ENCODE data around the gene CCDC92.
"Not testable (repeated sequence)": the region's sequence is repeated elsewhere in the genome, so short reads cannot be mapped to it uniquely, and the experiment has no call there.

CCDC92 gene

GRCh38 chr12:123948796-123949769 is 23.5 kb downstream of the CCDC92 start:
- DNase-seq, result no peak

GRCh38 chr12:123948401-123948795 is 24.2 kb downstream of the CCDC92 start:
- no peak for DNase-seq

GRCh38 chr12:123947531-123947930 is 25.1 kb downstream of the CCDC92 start:
- DNase-seq, result not testable (repeated sequence)

- DNase-seq, result not testable (repeated sequence)
Measured at GRCh38 chr12:123946516-123947505, 25.8 kb downstream of the CCDC92 start.

GRCh38 chr12:123946152-123946515 is 26.5 kb downstream of the CCDC92 start:
- DNase-seq, result no peak

GRCh38 chr12:123945287-123946151 is 27.1 kb downstream of the CCDC92 start:
- no peak for DNase-seq

- no peak for DNase-seq
Measured at GRCh38 chr12:123944696-123945095, 27.9 kb downstream of the CCDC92 start.

GRCh38 chr12:123943816-123944215 is 28.8 kb downstream of the CCDC92 start:
- DNase-seq, result no peak

GRCh38 chr12:123942911-123943648 is 29.6 kb downstream of the CCDC92 start:
- DNase-seq, result no peak

- no peak for DNase-seq
Measured at GRCh38 chr12:123942238-123942653, 30.4 kb downstream of the CCDC92 start.

GRCh38 chr12:123941624-123942237 is 30.9 kb downstream of the CCDC92 start:
- DNase-seq, result peak; percentile 83 to 96 (median 92)

- DNase-seq, result no peak
Measured at GRCh38 chr12:123941000-123941399, 31.6 kb downstream of the CCDC92 start.

- no peak for DNase-seq
Measured at GRCh38 chr12:123940627-123940966, 32.0 kb downstream of the CCDC92 start.

- DNase-seq, result no peak
Measured at GRCh38 chr12:123939716-123940626, 32.7 kb downstream of the CCDC92 start.

GRCh38 chr12:123938679-123939480 is 33.8 kb downstream of the CCDC92 start:
- DNase-seq, result no peak

- DNase-seq, result peak in 2 of 4 experiments; percentile 16 to 31
Measured at GRCh38 chr12:123937707-123938591, 34.7 kb downstream of the CCDC92 start.

- no peak for DNase-seq
Measured at GRCh38 chr12:123936956-123937706, 35.5 kb downstream of the CCDC92 start.

Measured in suppressor macrophage (primary cell).